Stimulated activated CD4-positive, alpha-beta T cell treated with anti-CD3 and anti-CD28 coated beads, TNF-alpha, amount 100 ng/mL, for 4 hours (primary cell): ENCODE results near the gene UMAD1.
"Not testable (repeated sequence)": the region's sequence is repeated elsewhere in the genome, so short reads cannot be mapped to it uniquely, and the experiment has no call there.

Experiments
- DNase-seq, 3 experiments: peaks; one replicate each; pipeline ENCODE4 v3.0.0-alpha.2; 2020; ENCODE audit warnings: low read depth in 3 of 3

UMAD1 gene

GRCh38 chr7:7798510-7798909 lies 158.0 kb downstream of the UMAD1 start:
- no peak for DNase-seq

- no peak for DNase-seq
These were observed 158.6 kb downstream of the UMAD1 start for GRCh38 chr7:7799138-7799537.

- no peak for DNase-seq
These were observed 162.0 kb downstream of the UMAD1 start for GRCh38 chr7:7802531-7802930.

DNA sequence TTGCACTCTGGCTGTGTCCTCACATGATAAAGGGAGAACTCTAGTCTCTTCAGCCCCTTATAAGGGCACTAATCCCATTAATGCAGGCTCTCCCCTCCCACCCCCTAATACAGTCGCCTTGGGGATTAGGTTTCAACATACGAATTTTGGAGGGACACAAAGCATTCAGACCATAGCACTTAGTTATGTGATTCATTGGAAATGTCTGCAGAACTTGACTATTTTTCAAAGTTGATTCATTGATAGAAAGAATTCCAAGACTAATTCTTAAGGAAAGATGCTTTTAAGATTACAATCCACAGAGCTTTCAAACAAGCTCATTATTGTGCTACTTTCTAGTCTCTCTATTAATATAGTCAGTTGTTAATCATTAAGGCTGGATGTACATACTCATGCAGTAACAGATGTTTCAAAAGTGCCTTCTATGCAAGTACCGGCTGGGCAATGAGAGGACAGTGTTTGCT lies 163.2 kb downstream of the UMAD1 start:
- no peak for DNase-seq

DNA sequence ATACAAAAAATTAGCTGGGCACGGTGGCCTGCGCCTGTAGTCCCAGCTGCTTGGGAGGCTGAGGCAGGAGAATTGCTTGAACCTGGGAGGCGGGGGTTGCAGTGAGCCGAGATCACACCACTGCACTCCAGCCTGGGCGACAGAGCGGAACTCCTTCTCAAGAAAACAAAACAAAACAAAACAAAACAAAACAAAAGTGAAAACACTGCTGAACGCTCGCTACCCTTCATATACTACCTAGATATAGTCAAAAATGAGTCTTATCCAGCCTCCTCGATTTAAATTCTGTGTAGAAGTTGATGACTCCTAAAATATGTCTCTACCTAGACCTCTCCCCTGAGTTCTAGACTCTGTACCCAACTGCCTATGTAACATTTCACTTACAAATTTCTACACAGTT lies 164.3 kb downstream of the UMAD1 start:
- not testable (repeated sequence) for DNase-seq

DNA sequence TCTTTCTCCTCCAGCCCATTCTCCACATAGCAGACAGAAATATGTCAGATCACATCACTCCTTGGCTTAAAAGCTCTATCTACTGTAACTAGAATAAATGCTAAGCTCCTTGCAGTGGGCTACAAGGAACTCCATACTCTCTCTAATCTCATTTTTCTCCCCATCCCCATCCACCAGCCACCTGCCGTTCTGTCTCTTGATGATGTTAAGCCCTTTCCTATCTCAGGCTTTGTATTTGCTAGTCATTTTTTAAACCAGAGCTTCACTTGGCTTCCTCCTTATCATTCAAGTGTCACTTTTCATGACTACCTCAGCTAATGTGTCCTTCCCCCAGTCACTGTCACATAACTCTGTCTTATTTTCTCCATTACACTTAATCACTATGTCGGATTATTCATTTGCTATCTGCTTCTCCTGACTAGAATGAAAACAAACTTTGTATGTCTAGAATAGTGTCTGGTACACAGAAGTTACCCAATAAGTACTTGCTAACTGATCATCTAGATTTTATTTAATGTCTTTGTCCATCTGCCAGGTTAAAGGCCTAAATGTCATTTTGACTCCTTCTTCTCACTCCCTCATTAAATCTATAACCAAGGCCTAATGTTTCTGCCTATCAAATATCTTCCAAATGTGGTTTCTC lies 165.1 kb downstream of the UMAD1 start:
- DNase-seq: no peak

- no peak for DNase-seq
These were observed 167.6 kb downstream of the UMAD1 start for GRCh38 chr7:7808156-7808555.

- no peak for DNase-seq
These were observed 168.1 kb downstream of the UMAD1 start for GRCh38 chr7:7808626-7809025.

- no peak for DNase-seq
These were observed 169.8 kb downstream of the UMAD1 start for GRCh38 chr7:7810380-7810779.

GRCh38 chr7:7810826-7811225 lies 170.3 kb downstream of the UMAD1 start:
- no peak for DNase-seq

GRCh38 chr7:7812112-7812511 lies 171.6 kb downstream of the UMAD1 start:
- DNase-seq: no peak

DNA sequence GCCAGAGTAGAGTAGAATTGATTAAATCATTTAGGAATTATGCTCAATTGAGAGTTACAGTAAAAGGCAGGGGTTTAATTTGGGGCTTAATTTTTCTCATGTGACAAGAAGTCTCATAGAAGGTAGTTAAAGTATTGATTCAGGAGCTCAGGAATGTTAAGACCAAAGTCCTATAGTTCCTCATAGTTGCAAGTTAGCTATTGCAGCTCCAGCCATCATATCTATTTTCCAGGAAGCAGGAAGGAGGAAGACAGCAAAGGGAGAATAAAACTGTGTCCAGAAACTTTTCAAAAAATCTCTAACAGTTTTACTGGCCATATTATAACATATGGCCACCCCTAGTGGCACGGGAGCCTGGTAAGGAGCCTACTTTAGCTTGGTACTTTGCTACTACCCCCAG lies 174.8 kb downstream of the UMAD1 start:
- no peak for DNase-seq

DNA sequence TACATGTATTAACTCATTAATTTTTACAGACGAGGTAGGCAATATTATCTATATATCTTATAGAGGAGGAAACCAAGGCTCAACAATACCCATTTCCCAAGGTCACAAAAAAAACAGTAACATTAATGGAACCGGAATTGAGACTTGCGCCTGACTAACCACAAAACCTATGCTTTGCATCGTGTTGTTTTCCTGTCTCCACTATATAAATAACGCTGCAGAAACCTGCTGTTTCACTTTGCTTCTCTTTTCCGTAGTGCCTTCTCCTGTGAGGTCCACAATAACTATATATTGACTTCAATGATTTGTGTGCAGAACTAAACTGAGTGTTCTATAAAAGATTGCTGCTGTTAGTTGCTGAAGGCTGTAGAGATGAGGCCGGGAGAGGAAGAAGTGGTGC lies 175.5 kb downstream of the UMAD1 start:
- no peak for DNase-seq

DNA sequence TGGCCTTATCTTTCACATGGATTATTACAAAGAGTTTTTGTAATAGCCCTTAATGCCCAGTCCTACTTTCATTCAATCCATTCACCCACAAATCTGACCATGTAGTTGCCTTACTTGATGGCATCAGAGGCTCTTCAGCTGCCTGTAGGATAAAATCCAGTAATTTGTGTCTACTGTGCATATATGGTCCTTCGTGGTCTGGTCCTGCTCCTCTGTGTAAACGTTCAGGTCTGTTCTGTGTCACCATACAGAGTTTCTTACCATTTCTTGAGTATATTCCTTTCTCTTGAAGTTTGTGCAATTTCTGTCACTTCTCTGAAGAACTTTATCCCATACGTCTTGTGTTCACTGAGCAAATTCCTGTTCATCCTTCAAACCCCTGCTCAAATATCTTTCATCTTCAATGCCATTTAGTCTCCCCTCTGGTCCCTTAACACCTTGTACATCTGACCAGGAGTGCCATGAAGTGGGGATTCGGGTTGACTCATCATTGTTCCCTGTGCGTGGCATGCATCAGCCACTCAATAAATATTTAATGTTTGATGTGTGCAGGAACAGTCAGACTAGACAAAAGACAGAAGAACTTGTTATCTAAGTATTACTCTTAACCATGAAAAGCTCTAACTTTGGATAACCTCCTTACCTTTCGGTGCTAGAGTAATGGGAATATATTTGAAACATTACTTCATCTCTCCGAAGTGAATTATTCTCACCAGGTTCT lies 176.4 kb downstream of the UMAD1 start:
- no peak for DNase-seq

GRCh38 chr7:7817748-7818147 lies 177.2 kb downstream of the UMAD1 start:
- no peak for DNase-seq

GRCh38 chr7:7818179-7818578 lies 177.6 kb downstream of the UMAD1 start:
- not testable (repeated sequence) for DNase-seq

GRCh38 chr7:7819442-7820247 lies 179.1 kb downstream of the UMAD1 start:
- no peak for DNase-seq

DNA sequence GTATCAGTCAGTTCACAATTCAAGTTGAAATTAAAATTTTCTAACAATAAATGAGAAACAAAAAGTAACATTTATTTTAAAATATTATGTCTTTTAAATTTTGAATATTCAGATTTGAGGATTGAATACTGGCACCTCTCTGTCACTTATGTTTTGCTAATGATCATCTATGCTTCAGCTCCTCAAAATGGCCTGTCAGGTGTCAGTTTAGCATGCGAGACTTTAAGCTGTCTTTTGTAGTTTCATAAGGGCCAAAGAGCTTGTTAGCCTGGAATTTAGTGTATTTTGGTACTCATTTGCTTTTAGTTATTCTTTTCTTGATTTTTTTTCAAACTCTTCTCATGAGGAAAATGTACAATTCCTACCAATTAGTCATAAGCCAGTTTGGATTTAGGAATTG lies 179.9 kb downstream of the UMAD1 start:
- DNase-seq: no peak

GRCh38 chr7:7820939-7821338 lies 180.4 kb downstream of the UMAD1 start:
- DNase-seq: no peak

GRCh38 chr7:7821517-7821916 lies 181.0 kb downstream of the UMAD1 start:
- no peak for DNase-seq

- DNase-seq: not testable (repeated sequence)
These were observed 184.7 kb downstream of the UMAD1 start for GRCh38 chr7:7825294-7825693.

DNA sequence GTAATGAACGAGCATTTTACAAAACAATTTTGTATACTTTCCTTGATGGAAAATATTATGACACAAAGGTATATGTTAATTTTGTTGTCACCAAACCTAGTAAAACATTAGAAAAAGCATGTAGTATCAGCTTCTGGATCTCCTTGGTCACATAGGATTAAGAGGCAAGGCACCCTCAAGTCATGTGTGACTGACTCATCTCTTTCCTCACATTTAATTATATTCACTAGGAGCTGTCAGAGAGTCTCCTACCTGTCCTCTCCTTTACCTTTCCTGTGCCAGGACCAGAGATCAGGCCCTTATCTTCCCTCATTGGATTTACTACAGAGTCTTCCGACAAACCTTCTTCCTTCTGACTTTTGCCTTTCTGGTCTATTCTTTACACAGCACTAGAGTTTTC lies 189.1 kb downstream of the UMAD1 start:
- no peak for DNase-seq
